ENCODE results near the gene KCNS1. TPM values are rescaled to one million over a fixed set of nuclear protein-coding genes. Genes with fewer than 3 reads are reported as not detected.

KCNS1 gene
- total RNA-seq, 1 experiment from 2014 or later, result 0.98 TPM

GRCh38 chr20:45080867-45081624 lies 19.9 kb downstream of the KCNS1 start:
- no peak overlapping the region for H3K14ac ChIP-seq (ENCODE audit: insufficient read depth, low read length)
- peak; percentile 23; the same call in 2 of the 3 replicates for TF ChIP-seq CTCF (conservative IDR thresholded peaks at IDR 0.05)
- no peak overlapping the region for H2BK5ac ChIP-seq (ENCODE audit: insufficient read length, low read length)
- no peak overlapping the region for H2BK15ac ChIP-seq (ENCODE audit: low read depth, low read length)
- H3K27me3 Mint-ChIP-seq (ENCODE audit: low read depth), result no peaks in the 10 kb centered on the region
- H3K36me3 Mint-ChIP-seq (ENCODE audit: insufficient read depth in 1 of 3, low read depth in 3 of 3), result peaks cover 22 to 59% (median 36%) of the 10 kb centered on the region in 3 experiments
- peaks cover 5 to 10% of the 10 kb centered on the region in 2 experiments; a peak in 4 of 5 replicates for H3K9me3 Mint-ChIP-seq
- H3K18ac ChIP-seq (ENCODE audit: insufficient read length, low read depth, low read length), result no peak overlapping the region
- H3K27ac Mint-ChIP-seq, result no peak overlapping the region
- H3K4me2 ChIP-seq (ENCODE audit: insufficient read depth, insufficient read length, low read length), result no peak overlapping the region
- peaks cover 12 to 13% of the 10 kb centered on the region in 2 experiments for H3K4me1 Mint-ChIP-seq
- no peak overlapping the region for H3K4me3 Mint-ChIP-seq
- H3K79me1 ChIP-seq (ENCODE audit: insufficient read depth, low read depth, low read length, poor library complexity, severe bottlenecking), result no peaks in the 10 kb centered on the region
- no peak overlapping the region for H3K4ac ChIP-seq (ENCODE audit: low read depth, low read length)
- H2AK5ac ChIP-seq (ENCODE audit: insufficient read length, low read length), result no peak overlapping the region
- no peak overlapping the region for H3K56ac ChIP-seq (ENCODE audit: insufficient read length, low read depth, low read length)
- peaks cover 7% of the 10 kb centered on the region; the same call in 1 of the 2 replicates for H3K4me1 ChIP-seq (ENCODE audit: insufficient read depth, low read length)
- no peaks in the 10 kb centered on the region for H3K27me3 ChIP-seq (ENCODE audit: insufficient read depth, low read length)
- H4K5ac ChIP-seq (ENCODE audit: insufficient read length, low read depth, low read length), result no peak overlapping the region
- no peaks in the 10 kb centered on the region for H4K20me1 ChIP-seq (ENCODE audit: control insufficient read depth, insufficient read depth, insufficient read length)
- no peak for DNase-seq
- H2BK12ac ChIP-seq (ENCODE audit: insufficient read length, low read depth, low read length), result no peak overlapping the region
- WGBS (ENCODE audit: extremely low coverage, insufficient read length, low lambda C conversion rate), result no CpG with 5 or more reads among the region's 5 CpGs
- no peak overlapping the region for H2BK120ac ChIP-seq (ENCODE audit: low read depth, low read length, poor library complexity, severe bottlenecking)
- H3K79me2 ChIP-seq (ENCODE audit: insufficient read depth, low read length), result no peaks in the 10 kb centered on the region
- H4K91ac ChIP-seq (ENCODE audit: insufficient read length, low read depth, low read length), result no peak overlapping the region
- H3T11ph ChIP-seq (ENCODE audit: low read length), result no peak overlapping the region
- no peak overlapping the region for H2AFZ ChIP-seq (ENCODE audit: low read length)
- H2BK20ac ChIP-seq (ENCODE audit: low read depth, low read length, poor library complexity, severe bottlenecking), result no peak overlapping the region
- H3K23me2 ChIP-seq (ENCODE audit: insufficient read length, low read depth, low read length, poor library complexity, severe bottlenecking), result no peaks in the 10 kb centered on the region
- no peak overlapping the region for H4K8ac ChIP-seq (replicated peaks; ENCODE audit: insufficient read length, low read depth, low read length)
- no peak overlapping the region for H3K27ac ChIP-seq (ENCODE audit: insufficient read length, low read depth, low read length)
- H3K23ac ChIP-seq (ENCODE audit: insufficient read length, low read depth, low read length), result no peak overlapping the region
- H3K9me3 ChIP-seq (ENCODE audit: control insufficient read depth, low read depth, low read length), result peaks cover 6% of the 10 kb centered on the region
- no peak overlapping the region for H3K9ac ChIP-seq (ENCODE audit: extremely low read depth, insufficient read length, low read length)
